Body of pancreas (tissue), 4 donors: ENCODE data around the gene PFN3.
A peak's percentile ranks its signal among the peaks of the same experiment; 100 is the strongest.

Source experiments
- POLR2A ChIP-seq, 3 donors: fragments of 450-650 bp; IDR thresholded peaks; one replicate each; pipeline ENCODE4 v1.6.1; 2016; ENCODE audit warnings: antibody characterized with exemption in 3 of 3, mild to moderate bottlenecking in 2 of 3
- TF ChIP-seq, protein P1 (sequence below), 7 experiments: fragments of 450-650 bp in 4 of 7; fragments of 200-600 bp in 3 of 7; sonication (generic) in 3 of 7; IDR thresholded peaks; one replicate each; pipeline ENCODE4 v1.5.1; 2016 to 2019; ENCODE audit warnings: antibody characterized with exemption in 7 of 7

DNA sequence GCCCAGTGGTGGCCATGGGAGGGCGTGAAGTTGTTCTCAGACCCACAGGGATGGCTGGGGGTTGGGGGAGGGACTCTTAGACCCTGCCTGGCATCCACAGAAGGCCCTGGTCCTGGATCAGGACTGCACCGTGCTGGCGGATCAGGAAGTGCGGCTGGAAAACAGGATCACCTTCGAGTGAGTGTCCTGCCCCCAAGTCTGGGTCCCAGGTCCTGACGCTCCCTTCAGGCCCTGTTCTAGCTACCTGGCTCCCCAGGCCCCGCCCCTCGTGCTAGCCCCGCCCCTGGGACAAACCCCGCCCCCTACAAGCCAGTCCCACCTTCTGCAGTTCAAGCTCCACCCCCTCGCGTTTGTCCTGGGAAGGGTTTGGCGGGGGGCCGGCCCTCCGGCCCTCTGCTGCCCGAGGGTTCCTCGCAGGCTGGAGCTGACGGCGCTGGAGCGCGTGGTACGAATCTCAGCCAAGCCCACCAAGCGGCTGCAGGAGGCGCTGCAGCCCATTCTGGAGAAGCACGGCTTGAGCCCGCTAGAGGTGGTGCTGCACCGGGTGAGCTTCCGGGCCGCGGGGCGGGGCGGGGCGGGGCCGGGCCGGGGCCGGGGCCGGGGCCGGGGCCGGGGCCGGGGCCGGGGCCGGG lies 29.9 kb downstream of the PFN3 start:
- TF ChIP-seq, protein P1, sequence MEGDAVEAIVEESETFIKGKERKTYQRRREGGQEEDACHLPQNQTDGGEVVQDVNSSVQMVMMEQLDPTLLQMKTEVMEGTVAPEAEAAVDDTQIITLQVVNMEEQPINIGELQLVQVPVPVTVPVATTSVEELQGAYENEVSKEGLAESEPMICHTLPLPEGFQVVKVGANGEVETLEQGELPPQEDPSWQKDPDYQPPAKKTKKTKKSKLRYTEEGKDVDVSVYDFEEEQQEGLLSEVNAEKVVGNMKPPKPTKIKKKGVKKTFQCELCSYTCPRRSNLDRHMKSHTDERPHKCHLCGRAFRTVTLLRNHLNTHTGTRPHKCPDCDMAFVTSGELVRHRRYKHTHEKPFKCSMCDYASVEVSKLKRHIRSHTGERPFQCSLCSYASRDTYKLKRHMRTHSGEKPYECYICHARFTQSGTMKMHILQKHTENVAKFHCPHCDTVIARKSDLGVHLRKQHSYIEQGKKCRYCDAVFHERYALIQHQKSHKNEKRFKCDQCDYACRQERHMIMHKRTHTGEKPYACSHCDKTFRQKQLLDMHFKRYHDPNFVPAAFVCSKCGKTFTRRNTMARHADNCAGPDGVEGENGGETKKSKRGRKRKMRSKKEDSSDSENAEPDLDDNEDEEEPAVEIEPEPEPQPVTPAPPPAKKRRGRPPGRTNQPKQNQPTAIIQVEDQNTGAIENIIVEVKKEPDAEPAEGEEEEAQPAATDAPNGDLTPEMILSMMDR (IDR thresholded peaks at IDR 0.05): peak; percentile 32 to 88 (median 69)
- peak in 1 of 3 donors; percentile 16 for TF ChIP-seq POLR2A (IDR thresholded peaks at IDR 0.05)
